Gastroesophageal sphincter (tissue), 3 donors: Measurements from ENCODE around the gene CBLIF.

Experiments
- POLR2A ChIP-seq, 2 donors: fragments of 450-650 bp; IDR thresholded peaks; one replicate each; pipeline ENCODE4 v1.6.1; 2017; ENCODE audit warnings: antibody characterized with exemption in 2 of 2, mild to moderate bottlenecking in 2 of 2, moderate library complexity in 1 of 2
- TF ChIP-seq, protein P1 (sequence below), 4 experiments: fragments of 200-600 bp in 2 of 4; fragments of 450-650 bp in 2 of 4; sonication (generic) in 1 of 4; IDR thresholded peaks; one replicate each; pipeline ENCODE4 v1.5.1; 2017 to 2019; ENCODE audit warnings: antibody characterized with exemption in 4 of 4, mild to moderate bottlenecking in 2 of 4, moderate library complexity in 2 of 4

GRCh38 chr11:59801981-59802638 is 43.2 kb downstream of the CBLIF start:
- TF ChIP-seq POLR2A (IDR thresholded peaks at IDR 0.05): no peak
- TF ChIP-seq, protein P1, sequence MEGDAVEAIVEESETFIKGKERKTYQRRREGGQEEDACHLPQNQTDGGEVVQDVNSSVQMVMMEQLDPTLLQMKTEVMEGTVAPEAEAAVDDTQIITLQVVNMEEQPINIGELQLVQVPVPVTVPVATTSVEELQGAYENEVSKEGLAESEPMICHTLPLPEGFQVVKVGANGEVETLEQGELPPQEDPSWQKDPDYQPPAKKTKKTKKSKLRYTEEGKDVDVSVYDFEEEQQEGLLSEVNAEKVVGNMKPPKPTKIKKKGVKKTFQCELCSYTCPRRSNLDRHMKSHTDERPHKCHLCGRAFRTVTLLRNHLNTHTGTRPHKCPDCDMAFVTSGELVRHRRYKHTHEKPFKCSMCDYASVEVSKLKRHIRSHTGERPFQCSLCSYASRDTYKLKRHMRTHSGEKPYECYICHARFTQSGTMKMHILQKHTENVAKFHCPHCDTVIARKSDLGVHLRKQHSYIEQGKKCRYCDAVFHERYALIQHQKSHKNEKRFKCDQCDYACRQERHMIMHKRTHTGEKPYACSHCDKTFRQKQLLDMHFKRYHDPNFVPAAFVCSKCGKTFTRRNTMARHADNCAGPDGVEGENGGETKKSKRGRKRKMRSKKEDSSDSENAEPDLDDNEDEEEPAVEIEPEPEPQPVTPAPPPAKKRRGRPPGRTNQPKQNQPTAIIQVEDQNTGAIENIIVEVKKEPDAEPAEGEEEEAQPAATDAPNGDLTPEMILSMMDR (IDR thresholded peaks at IDR 0.05): no peak
